IPS-20b (cell line): Measurements from ENCODE around the gene PARD3B.

ENCODE experiments used
- H3K27ac ChIP-seq: one replicate; pipeline ENCODE4 v1.5.1; 2013; ENCODE audit warnings: low read length
- H3K27me3 ChIP-seq: 2 replicates; pipeline ENCODE4 v1.6.1; 2013; ENCODE audit warnings: mild to moderate bottlenecking, low read length, inconsistent platforms; ENCODE audit not compliant: insufficient read depth
- H3K36me3 ChIP-seq: 2 replicates; pipeline ENCODE4 v1.6.1; 2013; ENCODE audit warnings: low read depth, mild to moderate bottlenecking, inconsistent platforms, low read length, moderate library complexity; ENCODE audit not compliant: insufficient read depth
- H3K4me1 ChIP-seq: 2 replicates; pipeline ENCODE4 v1.6.1; 2013; ENCODE audit warnings: mild to moderate bottlenecking, control low read depth, inconsistent platforms, low read length, moderate library complexity; ENCODE audit not compliant: insufficient read depth
- H3K4me3 ChIP-seq: 2 replicates; pipeline ENCODE4 v1.5.1; 2013; ENCODE audit warnings: mild to moderate bottlenecking, low read length, inconsistent platforms
- H3K9ac ChIP-seq: 2 replicates; pipeline ENCODE4 v1.6.1; 2013; ENCODE audit warnings: low read depth, mild to moderate bottlenecking, inconsistent platforms, low read length, moderate library complexity
- H3K9me3 ChIP-seq: 2 replicates; pipeline ENCODE4 v1.6.1; 2013; ENCODE audit warnings: mild to moderate bottlenecking, low read depth, low read length, inconsistent platforms; ENCODE audit not compliant: insufficient read depth

Gene PARD3B

DNA sequence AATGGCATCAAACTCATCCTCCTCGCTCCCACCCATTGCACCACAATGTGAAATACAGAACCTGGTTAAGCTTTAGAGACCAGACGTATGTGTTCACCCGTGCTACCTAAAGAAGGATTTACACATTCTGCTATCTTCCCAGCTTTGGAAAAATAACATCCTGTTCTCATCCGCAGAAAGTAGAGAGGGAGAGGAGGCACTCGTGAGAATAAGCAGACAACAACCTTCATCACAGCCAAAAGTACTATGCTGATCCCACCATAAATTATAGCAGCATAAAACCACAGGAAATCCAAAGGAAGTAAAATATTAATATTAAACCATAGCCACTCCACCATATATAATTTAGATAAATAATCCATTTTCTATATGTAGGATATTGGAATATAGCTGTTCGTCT lies 1025.4 kb downstream of the PARD3B start:
- no peak overlapping the region for H3K27ac ChIP-seq
- H3K9ac ChIP-seq: no peak overlapping the region
- H3K27me3 ChIP-seq: no peaks in the 10 kb centered on the region
- no peaks in the 10 kb centered on the region for H3K4me1 ChIP-seq
- no peaks in the 10 kb centered on the region for H3K36me3 ChIP-seq
- H3K9me3 ChIP-seq: no peaks in the 10 kb centered on the region; the same call in 1 of the 2 replicates
- no peak overlapping the region for H3K4me3 ChIP-seq

DNA sequence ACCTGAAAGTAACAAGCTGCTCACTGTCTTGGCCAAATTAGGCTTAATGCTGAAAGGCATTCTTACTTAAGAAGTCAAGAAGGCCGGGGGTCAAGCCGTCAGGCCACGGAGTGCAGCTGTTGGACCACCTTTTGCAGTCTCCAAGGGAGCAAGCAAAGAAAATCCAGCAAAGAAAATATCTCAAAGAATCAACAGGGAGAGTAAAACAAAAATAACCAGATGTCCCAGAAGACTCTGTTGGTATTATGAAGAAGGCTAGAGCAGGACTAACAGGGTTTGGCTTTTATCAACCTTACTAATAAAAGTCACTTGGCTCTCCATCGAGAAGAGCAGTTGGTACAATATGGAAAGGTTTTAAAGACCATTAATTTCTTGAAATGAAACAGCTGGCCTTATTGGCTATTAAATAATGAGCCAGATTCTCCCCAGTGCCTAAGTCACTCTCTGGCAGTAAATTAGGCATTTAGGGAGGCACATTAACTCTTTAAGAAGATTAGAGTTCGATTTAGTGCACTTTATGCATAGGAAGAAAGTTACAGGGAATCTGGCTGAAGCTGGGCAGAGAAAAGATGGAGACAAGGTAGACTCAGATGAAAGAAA lies 1026.2 kb downstream of the PARD3B start:
- H3K36me3 ChIP-seq: no peaks in the 10 kb centered on the region
- H3K9me3 ChIP-seq: peaks cover 8% of the 10 kb centered on the region
- H3K4me1 ChIP-seq: no peaks in the 10 kb centered on the region
- no peaks in the 10 kb centered on the region for H3K27me3 ChIP-seq
- no peak overlapping the region for H3K4me3 ChIP-seq
- no peak overlapping the region for H3K9ac ChIP-seq
- no peak overlapping the region for H3K27ac ChIP-seq

GRCh38 chr2:205574001-205574400 lies 1028.7 kb downstream of the PARD3B start:
- Histone ChIP-seq H3K9ac (no peak overlapping the region), H3K4me3 (no peak overlapping the region), H3K27me3 (no peaks in the 10 kb centered on the region), H3K9me3 (peaks cover 8% of the 10 kb centered on the region), H3K4me1 (no peaks in the 10 kb centered on the region), H3K27ac (no peak overlapping the region), H3K36me3 (no peaks in the 10 kb centered on the region)

DNA sequence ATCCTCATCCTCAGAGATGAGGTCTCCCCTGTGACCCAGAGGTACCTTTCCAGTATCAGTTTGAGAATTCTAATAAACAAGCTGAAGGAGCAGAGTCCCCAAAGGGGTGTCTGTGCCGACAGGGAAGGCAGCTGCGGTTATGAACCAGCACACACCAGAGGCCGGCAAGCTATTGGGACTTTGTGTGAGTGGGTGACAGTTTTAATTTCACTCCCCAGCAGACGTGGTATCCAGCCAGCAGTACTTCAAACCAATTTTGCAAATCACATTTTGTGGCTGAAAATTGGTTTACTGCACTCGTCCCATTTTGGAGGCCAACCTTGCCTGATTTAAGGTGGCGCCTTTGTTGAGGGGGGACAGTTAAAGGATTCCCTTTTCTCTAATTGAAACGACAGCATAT lies 1034.1 kb downstream of the PARD3B start:
- Histone ChIP-seq H3K36me3 (no peaks in the 10 kb centered on the region), H3K9me3 (peaks cover 8% of the 10 kb centered on the region), H3K4me1 (no peaks in the 10 kb centered on the region), H3K9ac (no peak overlapping the region), H3K27ac (no peak overlapping the region), H3K4me3 (no peak overlapping the region), H3K27me3 (no peaks in the 10 kb centered on the region)

GRCh38 chr2:205580212-205580987 lies 1035.1 kb downstream of the PARD3B start:
- peaks cover 8% of the 10 kb centered on the region; the same call in 1 of the 2 replicates for H3K9me3 ChIP-seq
- H3K27me3 ChIP-seq: no peaks in the 10 kb centered on the region
- H3K4me3 ChIP-seq: no peak overlapping the region
- H3K27ac ChIP-seq: no peak overlapping the region
- no peak overlapping the region for H3K9ac ChIP-seq
- no peaks in the 10 kb centered on the region for H3K36me3 ChIP-seq
- no peaks in the 10 kb centered on the region for H3K4me1 ChIP-seq

GRCh38 chr2:205582366-205582765 lies 1037.1 kb downstream of the PARD3B start:
- no peaks in the 10 kb centered on the region for H3K4me1 ChIP-seq
- no peak overlapping the region for H3K4me3 ChIP-seq
- H3K9me3 ChIP-seq: no peaks in the 10 kb centered on the region
- H3K27me3 ChIP-seq: no peaks in the 10 kb centered on the region
- H3K9ac ChIP-seq: no peak overlapping the region
- no peaks in the 10 kb centered on the region for H3K36me3 ChIP-seq
- no peak overlapping the region for H3K27ac ChIP-seq

DNA sequence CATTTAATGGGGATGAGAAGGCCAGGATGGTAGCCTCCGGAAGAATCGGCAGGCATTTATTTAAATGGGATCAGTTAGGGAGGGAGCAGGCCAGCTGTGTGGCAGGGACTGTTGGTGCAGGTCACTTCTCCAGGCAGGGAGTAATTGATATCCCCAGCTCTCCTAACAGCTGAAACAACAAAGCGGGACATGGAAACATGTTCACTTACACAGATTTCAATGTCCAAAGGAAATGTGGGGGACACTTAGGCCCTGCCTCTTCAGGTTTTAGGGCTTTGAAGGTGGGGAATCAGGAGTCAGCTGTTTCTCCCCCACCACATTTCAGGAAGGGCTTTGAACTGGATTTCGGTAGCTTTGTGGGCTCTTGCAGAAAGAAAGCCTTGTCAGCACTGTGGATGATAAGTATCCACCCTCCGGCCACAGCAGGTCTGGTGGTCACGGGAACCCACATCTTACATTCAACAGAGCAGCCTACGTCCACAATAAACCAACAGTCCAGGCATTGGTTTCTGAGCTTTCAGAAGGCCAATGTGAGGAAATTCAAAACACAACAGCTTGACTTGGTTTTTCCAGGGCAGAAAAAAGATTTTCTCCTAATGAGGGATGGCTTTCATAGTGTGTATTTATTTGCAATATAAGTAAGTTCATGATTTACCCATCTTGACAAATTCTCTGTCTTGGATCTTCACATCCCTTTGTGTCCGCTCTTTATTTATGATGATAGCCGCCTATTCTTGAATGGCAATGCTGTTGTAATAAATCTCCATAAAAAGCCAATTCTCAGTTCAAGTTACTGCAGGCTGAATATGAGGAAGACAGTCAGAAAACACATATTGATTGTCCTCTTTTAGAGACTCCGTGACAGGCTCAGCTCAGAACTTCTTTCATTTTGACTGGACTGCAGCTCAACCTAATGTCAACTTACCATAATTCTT lies 1040.4 kb downstream of the PARD3B start:
- no peaks in the 10 kb centered on the region for H3K4me1 ChIP-seq
- no peak overlapping the region for H3K9ac ChIP-seq
- H3K27ac ChIP-seq: no peak overlapping the region
- H3K9me3 ChIP-seq: no peaks in the 10 kb centered on the region
- H3K36me3 ChIP-seq: no peaks in the 10 kb centered on the region
- H3K27me3 ChIP-seq: no peaks in the 10 kb centered on the region
- no peak overlapping the region for H3K4me3 ChIP-seq

- no peaks in the 10 kb centered on the region for H3K9me3 ChIP-seq
- no peak overlapping the region for H3K9ac ChIP-seq
- no peaks in the 10 kb centered on the region for H3K4me1 ChIP-seq
These were observed 1041.4 kb downstream of the PARD3B start for GRCh38 chr2:205586626-205587025.

GRCh38 chr2:205589479-205589878 lies 1044.2 kb downstream of the PARD3B start:
- Histone ChIP-seq H3K9ac (no peak overlapping the region), H3K4me3 (no peak overlapping the region), H3K4me1 (no peaks in the 10 kb centered on the region), H3K36me3 (no peaks in the 10 kb centered on the region), H3K9me3 (no peaks in the 10 kb centered on the region), H3K27ac (no peak overlapping the region), H3K27me3 (no peaks in the 10 kb centered on the region)

More at GRCh38 chr2:205586626-205587025, 1041.4 kb downstream of the PARD3B start:
- Histone ChIP-seq H3K27ac (no peak overlapping the region), H3K27me3 (no peaks in the 10 kb centered on the region), H3K36me3 (no peaks in the 10 kb centered on the region), H3K4me3 (no peak overlapping the region)

DNA sequence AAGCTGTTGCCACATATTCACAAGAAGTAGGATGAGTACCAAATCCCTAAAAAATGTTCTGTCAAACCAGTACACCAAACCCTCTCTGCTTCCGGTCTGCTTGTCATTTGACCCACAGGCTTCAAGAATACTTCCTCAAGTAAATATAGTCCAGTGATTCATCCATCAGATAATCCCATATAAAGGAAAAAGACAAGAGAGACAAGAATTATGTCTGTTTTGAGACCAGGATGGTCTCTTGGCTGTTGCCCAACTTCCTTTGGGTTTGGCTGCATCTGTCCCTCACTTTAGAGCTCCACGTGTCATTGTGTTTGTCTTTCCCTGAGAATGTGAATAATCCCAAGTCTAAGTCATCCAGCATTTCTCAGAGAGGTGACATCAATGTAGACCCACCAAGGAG lies 1045.5 kb downstream of the PARD3B start:
- H3K27ac ChIP-seq: no peak overlapping the region
- no peak overlapping the region for H3K9ac ChIP-seq
- no peaks in the 10 kb centered on the region for H3K4me1 ChIP-seq
- no peak overlapping the region for H3K4me3 ChIP-seq
- H3K27me3 ChIP-seq: no peaks in the 10 kb centered on the region
- no peaks in the 10 kb centered on the region for H3K36me3 ChIP-seq
- no peaks in the 10 kb centered on the region for H3K9me3 ChIP-seq

DNA sequence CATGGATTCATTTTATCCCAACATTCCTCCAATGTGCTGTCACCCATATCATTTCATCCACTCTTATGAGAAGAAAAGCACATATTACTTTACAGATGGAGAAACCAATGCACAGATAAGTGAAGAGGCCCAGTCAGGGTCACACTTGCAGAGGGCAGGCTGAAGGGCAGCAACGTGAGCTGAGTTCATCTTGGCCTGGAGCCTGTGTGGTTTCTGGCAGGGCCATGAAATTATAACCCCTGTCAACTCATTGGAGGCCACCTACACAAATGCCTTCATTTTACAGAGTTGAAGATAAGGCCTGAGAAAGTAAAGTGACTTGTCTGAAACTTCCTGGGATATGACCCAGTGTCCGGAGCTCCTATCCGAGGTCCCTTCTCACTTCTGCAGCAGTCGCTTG lies 1048.6 kb downstream of the PARD3B start:
- no peak overlapping the region for H3K4me3 ChIP-seq
- no peaks in the 10 kb centered on the region for H3K9me3 ChIP-seq
- no peaks in the 10 kb centered on the region for H3K4me1 ChIP-seq
- no peaks in the 10 kb centered on the region for H3K36me3 ChIP-seq
- H3K27ac ChIP-seq: no peak overlapping the region
- H3K9ac ChIP-seq: no peak overlapping the region
- no peaks in the 10 kb centered on the region for H3K27me3 ChIP-seq
